Muscle layer of duodenum (tissue), 2 donors: Measurements from ENCODE around the gene GPR180.

Source experiments
- H3K27ac ChIP-seq: one replicate; pipeline ENCODE4 v1.7.0; 2013; ENCODE audit warnings: mild to moderate bottlenecking, low read length
- H3K27me3 ChIP-seq: one replicate; pipeline ENCODE4 v1.7.0; 2013; ENCODE audit warnings: low read depth, mild to moderate bottlenecking, control low read depth, low read length
- H3K36me3 ChIP-seq, 2 donors: one replicate each; pipeline ENCODE4 v1.7.0; 2013; ENCODE audit warnings: low read length in 2 of 2, control low read depth in 1 of 2, mild to moderate bottlenecking in 1 of 2; ENCODE audit not compliant: insufficient read depth in 2 of 2, control insufficient read depth in 1 of 2
- H3K4me1 ChIP-seq, 2 donors: one replicate each; pipeline ENCODE4 v1.7.0; 2013; ENCODE audit warnings: low read length in 2 of 2, mild to moderate bottlenecking in 2 of 2, control low read depth in 1 of 2, moderate library complexity in 1 of 2; ENCODE audit not compliant: insufficient read depth in 2 of 2, control insufficient read depth in 1 of 2
- H3K4me3 ChIP-seq, 2 donors: one replicate each; pipeline ENCODE4 v1.7.0; 2013; ENCODE audit warnings: low read length in 2 of 2, low read depth in 1 of 2, mild to moderate bottlenecking in 1 of 2
- H3K9me3 ChIP-seq, 2 donors: one replicate each; pipeline ENCODE4 v1.7.0; 2013; ENCODE audit warnings: low read length in 2 of 2, control low read depth in 1 of 2, mild to moderate bottlenecking in 1 of 2; ENCODE audit not compliant: control insufficient read depth in 1 of 2
- donor health status: healthy.

Gene GPR180

GRCh38 chr13:94568443-94568842, 33.2 kb upstream of the GPR180 start:
- Histone ChIP-seq H3K4me1 (no peaks in the 10 kb centered on the region), H3K27ac (no peak overlapping the region), H3K9me3 (no peaks in the 10 kb centered on the region), H3K4me3 (no peak overlapping the region), H3K36me3 (peaks cover 32 to 43% of the 10 kb centered on the region in 2 donors), H3K27me3 (no peaks in the 10 kb centered on the region)

DNA sequence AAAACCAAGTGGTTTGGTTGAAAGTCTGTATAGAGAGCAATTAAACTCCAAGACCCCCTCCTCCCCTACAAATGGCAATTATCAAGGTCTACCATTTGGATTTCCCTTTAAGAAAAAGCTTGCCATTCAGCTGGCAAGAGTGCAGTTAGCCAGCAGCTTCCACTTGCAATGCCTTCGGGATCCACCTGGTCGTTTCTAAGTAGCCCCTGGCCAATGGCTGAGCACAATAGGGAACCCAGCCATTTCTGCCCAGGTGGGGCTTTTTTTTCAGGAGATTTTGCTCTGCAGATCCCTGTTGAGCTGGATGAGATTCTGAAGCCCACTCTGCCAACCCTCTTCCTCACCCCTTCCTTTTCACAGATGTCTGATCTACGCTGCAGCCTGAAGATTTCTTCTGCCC, 32.0 kb upstream of the GPR180 start:
- Histone ChIP-seq H3K4me3 (no peak overlapping the region), H3K36me3 (peaks cover 40 to 52% of the 10 kb centered on the region in 2 donors), H3K27me3 (no peaks in the 10 kb centered on the region), H3K4me1 (no peaks in the 10 kb centered on the region), H3K9me3 (no peaks in the 10 kb centered on the region), H3K27ac (no peak overlapping the region)

GRCh38 chr13:94579063-94579462, 22.6 kb upstream of the GPR180 start:
- Histone ChIP-seq H3K9me3 (no peaks in the 10 kb centered on the region), H3K4me3 (no peak overlapping the region), H3K36me3 (peaks cover 51 to 70% of the 10 kb centered on the region in 2 donors), H3K27ac (no peak overlapping the region), H3K4me1 (no peaks in the 10 kb centered on the region), H3K27me3 (no peaks in the 10 kb centered on the region)

DNA sequence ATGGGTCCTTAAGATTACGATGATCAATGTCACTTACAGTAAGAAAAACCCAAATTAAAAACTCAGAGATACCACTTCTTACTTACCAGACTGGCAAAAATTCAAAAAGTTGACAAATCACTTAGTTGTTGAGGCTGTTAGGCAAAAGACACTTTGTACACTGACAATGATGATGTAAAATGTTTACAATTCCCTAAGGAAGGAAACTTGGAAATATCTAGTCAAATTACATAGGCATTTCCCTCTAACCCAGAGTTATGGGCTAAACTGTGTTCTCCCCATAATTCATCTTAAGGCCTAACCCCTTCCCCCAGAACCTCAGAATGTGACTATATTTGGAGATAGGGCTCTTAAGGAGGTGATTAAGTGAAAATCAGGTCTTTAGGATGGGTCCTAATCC, 17.7 kb upstream of the GPR180 start:
- Histone ChIP-seq H3K9me3 (no peaks in the 10 kb centered on the region), H3K27ac (no peak overlapping the region), H3K4me1 (no peaks in the 10 kb centered on the region), H3K27me3 (no peaks in the 10 kb centered on the region), H3K4me3 (no peak overlapping the region), H3K36me3 (peaks cover 34 to 41% of the 10 kb centered on the region in 2 donors)

GRCh38 chr13:94585543-94586101, 16.0 kb upstream of the GPR180 start:
- peaks cover 23 to 27% of the 10 kb centered on the region in 2 donors for H3K36me3 ChIP-seq
- H3K4me1 ChIP-seq, result no peaks in the 10 kb centered on the region
- H3K27me3 ChIP-seq, result no peaks in the 10 kb centered on the region

DNA sequence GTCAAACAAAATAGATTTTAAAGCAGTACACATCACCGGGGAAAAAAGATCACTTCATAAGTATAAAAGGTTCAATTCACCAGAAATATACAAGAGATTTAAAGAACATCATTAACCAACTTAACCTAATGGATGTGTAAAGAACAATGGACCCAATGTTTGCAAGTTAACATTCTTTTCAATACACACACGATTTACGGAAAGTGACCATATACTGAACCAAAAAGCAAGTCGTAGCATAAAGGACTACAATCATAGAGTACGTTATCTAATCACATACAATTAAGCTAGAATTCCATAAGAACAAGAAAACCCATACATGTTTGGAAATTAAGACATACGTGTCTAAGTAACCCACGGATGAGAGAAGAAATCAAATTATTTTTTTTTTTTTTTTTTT, 15.3 kb upstream of the GPR180 start:
- H3K4me1 ChIP-seq, result no peaks in the 10 kb centered on the region
- H3K4me3 ChIP-seq, result no peak overlapping the region
- no peaks in the 10 kb centered on the region for H3K9me3 ChIP-seq
- H3K27ac ChIP-seq, result no peak overlapping the region
- H3K27me3 ChIP-seq, result no peaks in the 10 kb centered on the region
- peaks cover 20 to 28% of the 10 kb centered on the region in 2 donors for H3K36me3 ChIP-seq

More at GRCh38 chr13:94585543-94586101, 16.0 kb upstream of the GPR180 start:
- Histone ChIP-seq H3K4me3 (no peak overlapping the region), H3K27ac (no peak overlapping the region), H3K9me3 (no peaks in the 10 kb centered on the region)

DNA sequence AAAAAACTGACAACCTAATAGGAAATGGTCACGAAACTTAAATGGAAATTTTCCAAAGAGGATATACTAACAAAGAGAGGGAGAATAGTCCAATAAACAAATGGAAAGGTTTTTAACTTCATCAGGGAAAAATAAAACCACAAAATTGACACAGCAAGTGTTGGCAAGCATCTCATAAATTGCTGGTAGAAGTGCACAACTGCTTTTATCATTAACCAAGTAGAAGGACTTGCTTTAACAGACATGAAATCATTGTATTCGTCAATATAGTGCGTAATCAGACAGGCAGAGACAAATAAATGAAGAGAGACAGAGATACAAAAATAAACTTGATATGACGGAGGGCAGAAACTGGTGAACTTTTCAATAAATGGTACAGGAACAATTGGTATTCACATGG, 13.1 kb upstream of the GPR180 start:
- Histone ChIP-seq H3K9me3 (no peaks in the 10 kb centered on the region), H3K4me1 (no peaks in the 10 kb centered on the region), H3K27me3 (no peaks in the 10 kb centered on the region), H3K27ac (no peak overlapping the region), H3K4me3 (no peak overlapping the region), H3K36me3 (peaks cover 13 to 15% of the 10 kb centered on the region in 2 donors)

DNA sequence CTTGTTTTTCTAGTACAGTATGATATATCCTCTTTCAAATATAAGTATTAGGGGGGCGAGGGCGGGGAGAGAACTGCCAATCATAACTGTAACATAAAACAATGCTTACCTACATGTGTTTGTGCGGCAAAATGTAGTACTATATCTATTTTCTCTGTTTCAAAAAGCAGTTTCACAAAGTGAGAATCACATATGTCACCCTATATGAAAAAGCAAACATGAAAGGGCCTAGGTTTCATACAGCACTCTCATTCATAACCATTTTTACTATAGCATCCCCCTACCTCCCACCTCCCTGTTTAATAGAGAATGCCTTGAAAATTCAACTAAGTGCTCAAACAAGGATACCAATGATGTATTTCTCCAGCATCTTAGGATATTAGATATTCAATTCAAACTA, 10.9 kb upstream of the GPR180 start:
- H3K4me1 ChIP-seq, result peaks cover 17 to 18% of the 10 kb centered on the region in 2 donors
- H3K4me3 ChIP-seq, result no peak overlapping the region
- no peaks in the 10 kb centered on the region for H3K9me3 ChIP-seq
- peaks cover 13 to 15% of the 10 kb centered on the region in 2 donors for H3K36me3 ChIP-seq
- H3K27me3 ChIP-seq, result no peaks in the 10 kb centered on the region
- H3K27ac ChIP-seq, result no peak overlapping the region

- H3K36me3 ChIP-seq, result peaks cover 6 to 12% of the 10 kb centered on the region in 2 donors
- no peaks in the 10 kb centered on the region for H3K27me3 ChIP-seq
- no peaks in the 10 kb centered on the region for H3K9me3 ChIP-seq
- H3K4me1 ChIP-seq, result peaks cover 17 to 18% of the 10 kb centered on the region in 2 donors
- peak overlapping the region; percentile 68 to 94 for H3K4me3 ChIP-seq
- H3K27ac ChIP-seq, result peak overlapping the region; percentile 83
These were observed 6.4 kb upstream of the GPR180 start for GRCh38 chr13:94595001-94595949.

DNA sequence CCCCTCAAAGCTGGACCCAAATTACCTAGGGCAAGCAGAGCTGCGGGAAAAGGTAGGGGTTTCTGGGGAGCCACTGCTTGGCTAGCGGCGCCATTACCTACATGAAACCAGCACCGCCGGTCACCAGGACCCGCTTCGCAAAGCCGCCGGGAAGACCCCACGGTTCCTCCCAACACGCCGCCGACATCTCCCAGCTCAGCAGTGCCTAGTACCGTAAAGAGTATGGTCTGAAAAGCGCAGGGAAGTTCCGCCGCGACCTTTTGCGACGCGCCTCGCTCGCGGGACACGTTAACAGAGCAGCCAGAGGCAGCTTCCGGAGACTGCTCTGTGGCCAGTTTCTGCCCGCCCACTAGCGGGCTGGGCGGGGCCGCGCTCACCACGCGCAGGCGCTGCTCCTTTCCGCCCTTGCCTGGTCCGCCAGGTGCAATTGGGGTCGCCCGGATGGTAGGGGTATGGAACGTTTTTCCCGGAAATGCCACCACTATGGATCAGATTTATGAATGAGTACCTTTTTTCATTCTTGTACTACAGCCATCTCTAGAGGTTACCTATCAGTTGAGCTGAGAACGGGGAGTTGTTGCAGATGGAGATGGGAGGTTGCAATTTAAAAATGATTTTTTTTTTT, 5.6 kb upstream of the GPR180 start, which contains the start of gene TGDS:
TSS of gene TGDS (minus strand) at position 203 of the 625 bp plus-strand sequence. CDS start at position 187, 16 bp downstream.
- H3K36me3 ChIP-seq, result peaks cover 6 to 8% of the 10 kb centered on the region in 2 donors
- peak within 1 kb of the TSS; percentile 83 for H3K27ac ChIP-seq
- no peaks in the 10 kb centered on the region for H3K27me3 ChIP-seq
- H3K4me3 ChIP-seq, result peak within 1 kb of the TSS; percentile 68 to 94
- H3K4me1 ChIP-seq, result peaks cover 17 to 18% of the 10 kb centered on the region in 2 donors
- H3K9me3 ChIP-seq, result no peaks in the 10 kb centered on the region

GRCh38 chr13:94596575-94596971, 5.1 kb upstream of the GPR180 start:
- H3K27ac ChIP-seq, result no peak overlapping the region
- peaks cover 17 to 18% of the 10 kb centered on the region in 2 donors for H3K4me1 ChIP-seq
- no peaks in the 10 kb centered on the region for H3K27me3 ChIP-seq
- peaks cover 5 to 6% of the 10 kb centered on the region in 2 donors for H3K36me3 ChIP-seq
- H3K9me3 ChIP-seq, result no peaks in the 10 kb centered on the region
- peak overlapping the region; percentile 68 to 94 for H3K4me3 ChIP-seq
